ENCODE measurements around the gene PLD3.
A peak's percentile ranks its signal among the peaks of the same experiment; 100 is the strongest.

The PLD3 gene

DNA sequence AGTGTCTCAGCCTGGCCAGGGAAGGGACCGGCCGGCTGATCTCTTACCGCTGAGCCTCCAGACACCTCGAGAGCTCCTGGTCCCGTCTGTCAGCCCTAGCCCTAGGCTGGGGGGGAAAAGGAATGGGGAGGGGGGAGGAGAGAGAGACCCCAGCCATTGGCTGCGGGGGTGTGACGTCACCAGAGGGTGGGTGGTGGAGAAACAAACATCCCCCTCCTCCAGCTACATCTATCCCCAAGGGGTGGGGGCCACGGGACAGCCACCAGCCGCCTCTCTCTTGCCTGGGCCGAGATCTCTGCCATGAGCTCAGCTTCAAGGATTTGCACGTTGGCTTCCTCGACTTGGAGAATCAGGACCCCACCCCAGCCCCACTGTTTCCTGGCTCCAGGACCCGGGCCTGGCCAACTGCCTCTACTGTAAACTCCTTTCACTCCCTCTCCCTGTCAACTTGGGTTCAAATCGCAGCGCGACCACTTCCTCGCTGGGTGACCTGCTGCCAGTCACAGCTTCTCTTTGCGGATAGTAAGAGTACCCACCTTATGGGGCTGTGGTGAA, 64.9 kb downstream of the PLD3 start, which contains the start of gene PRX:
PRX (minus strand) TSS at position 88 of the 555 bp plus-strand sequence. CDS start 5,446 bp downstream, outside the sequence.
- no peak for DNase-seq (ENCODE audit: low read depth in 3 of 3)

GRCh38 chr19:40414542-40415535, 66.3 kb downstream of the PLD3 start:
- DNase-seq (ENCODE audit: low read depth in 3 of 3): no peak

DNA sequence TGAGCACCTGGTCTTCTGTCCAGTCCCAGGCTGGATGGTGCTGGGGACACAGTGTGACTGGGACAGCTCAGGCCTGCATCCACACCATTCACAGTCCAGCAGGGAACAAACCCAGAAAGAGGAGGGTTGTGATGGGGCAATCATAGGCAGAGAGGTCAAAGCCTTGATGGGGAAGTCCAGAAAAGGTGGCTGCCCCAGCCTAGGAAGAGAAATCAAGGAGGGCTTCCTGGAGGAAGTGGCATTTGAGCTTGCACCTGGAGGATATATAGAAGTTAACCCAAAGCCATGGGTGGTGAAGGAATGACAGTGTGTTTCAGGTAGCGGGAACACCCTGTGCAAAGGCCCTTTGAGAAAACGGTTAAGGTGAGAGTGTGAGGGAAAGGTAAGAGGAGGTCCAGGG, 67.3 kb downstream of the PLD3 start:
- no peak for DNase-seq (ENCODE audit: low read depth in 3 of 3)

GRCh38 chr19:40416918-40417642, 68.6 kb downstream of the PLD3 start:
- DNase-seq (ENCODE audit: low read depth in 3 of 3): no peak

- DNase-seq (ENCODE audit: low read depth in 3 of 3): no peak
Observed at GRCh38 chr19:40417643-40417981, 69.1 kb downstream of the PLD3 start.

- DNase-seq (ENCODE audit: low read depth in 3 of 3): no peak
Observed at GRCh38 chr19:40418040-40418439, 69.5 kb downstream of the PLD3 start.

DNA sequence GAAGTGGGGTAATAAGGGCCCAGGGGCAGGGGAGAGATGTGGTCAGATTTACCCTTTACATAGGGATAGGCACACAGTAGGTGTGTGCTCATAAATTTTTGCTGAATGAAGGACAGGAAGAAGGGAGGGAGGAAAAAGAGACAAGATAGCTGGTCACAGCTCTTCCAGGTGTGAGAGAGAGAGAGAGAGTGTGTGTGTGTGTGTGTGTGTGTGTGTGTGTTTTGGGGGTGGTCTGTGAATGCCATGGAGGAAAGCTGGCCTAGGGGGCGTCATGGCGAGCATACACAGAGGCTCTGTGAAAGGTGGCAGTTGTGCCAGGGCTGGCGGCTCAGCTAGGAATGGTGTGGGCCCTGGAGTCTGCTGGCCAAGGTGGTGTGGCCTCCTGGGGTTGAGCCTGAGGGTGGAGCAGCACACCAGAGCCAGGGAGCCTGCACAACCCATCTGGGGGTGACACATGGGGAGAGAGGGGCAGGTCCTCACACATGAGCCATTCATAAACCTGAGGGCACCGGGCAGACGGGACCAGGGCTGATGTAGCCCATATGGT, 70.6 kb downstream of the PLD3 start:
- no peak for DNase-seq (ENCODE audit: low read depth in 3 of 3)

GRCh38 chr19:40419780-40420179, 71.3 kb downstream of the PLD3 start:
- no peak for DNase-seq (ENCODE audit: low read depth in 3 of 3)

DNA sequence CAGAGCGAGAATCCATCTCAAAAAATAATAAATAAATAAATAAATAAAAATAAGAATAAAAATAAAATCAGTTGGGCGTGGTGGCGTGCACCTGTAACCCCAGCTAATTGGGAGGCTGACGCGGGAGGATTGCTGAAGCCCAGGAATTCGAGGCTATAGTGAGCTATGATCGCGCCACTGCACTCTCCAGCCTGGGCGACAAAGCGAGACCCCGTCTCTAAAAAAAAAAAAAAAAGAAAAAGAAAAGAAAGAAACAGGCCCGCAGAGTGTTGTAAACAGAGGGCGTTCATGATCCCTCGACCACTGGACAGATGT, 71.9 kb downstream of the PLD3 start:
- no peak for DNase-seq (ENCODE audit: low read depth in 3 of 3)

GRCh38 chr19:40420766-40421765, 72.6 kb downstream of the PLD3 start:
- peak; percentile 46 to 59 (median 53) for DNase-seq (ENCODE audit: low read depth in 3 of 3)

DNA sequence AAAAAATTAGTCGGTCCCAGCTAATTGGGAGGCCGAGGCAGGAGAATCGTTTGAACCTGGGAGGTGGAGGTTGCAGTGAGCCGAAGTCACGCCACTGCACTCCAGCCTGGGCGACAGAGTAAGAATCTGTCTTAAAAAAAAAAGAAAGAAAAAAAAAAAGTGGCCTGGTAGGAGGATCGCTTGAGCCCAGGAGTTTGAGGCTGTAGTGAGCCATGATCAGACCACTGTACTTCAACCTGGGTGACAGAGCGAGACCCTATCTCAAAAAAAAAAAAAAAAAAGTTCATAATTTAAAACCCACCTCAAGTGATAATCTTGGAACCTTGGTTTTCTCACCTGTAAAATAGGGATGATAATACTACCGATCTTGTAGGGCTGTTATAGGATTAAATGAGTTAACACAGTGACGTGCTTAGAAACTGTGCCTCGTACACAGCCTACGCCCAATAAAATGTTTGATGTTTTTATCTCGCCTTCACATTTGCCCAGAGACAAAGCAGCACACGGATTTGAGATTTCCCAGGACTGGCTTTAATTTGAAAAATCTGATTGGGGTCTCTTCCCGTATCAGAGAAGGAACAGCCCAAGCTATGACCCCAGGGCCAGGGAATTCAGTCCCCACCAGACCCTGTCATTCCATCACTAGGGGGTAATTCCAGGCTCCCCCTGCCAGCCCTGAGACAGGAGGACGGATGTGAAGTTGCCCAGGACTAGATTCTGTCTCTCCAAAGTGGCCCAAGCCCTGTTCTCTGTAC, 73.7 kb downstream of the PLD3 start:
- DNase-seq (ENCODE audit: low read depth in 3 of 3): no peak

DNA sequence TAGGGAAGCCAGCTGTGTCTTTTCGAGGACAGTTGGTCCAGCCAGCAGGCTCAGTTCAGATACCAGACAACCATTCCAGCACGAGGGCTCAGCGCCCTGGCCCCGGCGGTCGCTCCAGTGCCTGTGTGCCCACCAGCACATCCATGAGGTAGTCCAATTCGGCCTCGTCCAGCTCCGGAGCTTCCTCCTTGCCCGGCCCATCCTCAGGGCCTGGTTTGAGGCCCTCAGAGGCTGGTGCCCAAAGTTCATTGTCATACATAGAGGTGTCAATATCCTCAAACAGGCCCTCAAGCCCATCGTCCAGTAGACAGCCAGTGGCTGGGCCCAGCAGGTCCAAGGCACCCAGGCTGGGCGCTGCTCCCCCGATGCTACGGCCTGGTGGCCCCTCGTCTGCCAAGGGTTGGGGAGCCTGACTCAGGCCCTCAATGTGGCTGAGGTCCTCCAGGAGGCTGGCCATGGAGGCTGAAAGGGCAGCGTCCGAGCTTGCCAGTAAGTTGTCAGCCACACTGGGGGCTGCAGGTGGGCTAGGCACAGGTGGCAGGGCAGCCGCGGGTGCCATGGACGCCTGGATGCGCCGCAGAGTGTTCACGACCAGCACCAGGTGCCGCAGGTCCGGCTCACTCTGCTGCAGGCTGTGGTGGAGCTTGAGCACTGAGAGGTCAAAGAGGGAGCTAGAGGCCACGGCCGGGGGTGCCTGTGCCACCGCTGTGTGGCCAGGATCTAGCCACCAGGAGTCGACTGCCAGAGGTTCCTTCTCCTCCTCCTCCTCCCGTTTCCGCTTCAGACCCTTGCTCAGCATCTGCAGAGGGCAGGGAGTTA, 74.5 kb downstream of the PLD3 start:
- no peak for DNase-seq (ENCODE audit: low read depth in 3 of 3)

- DNase-seq (ENCODE audit: low read depth in 3 of 3): no peak
Observed at GRCh38 chr19:40423938-40424337, 75.4 kb downstream of the PLD3 start.

DNA sequence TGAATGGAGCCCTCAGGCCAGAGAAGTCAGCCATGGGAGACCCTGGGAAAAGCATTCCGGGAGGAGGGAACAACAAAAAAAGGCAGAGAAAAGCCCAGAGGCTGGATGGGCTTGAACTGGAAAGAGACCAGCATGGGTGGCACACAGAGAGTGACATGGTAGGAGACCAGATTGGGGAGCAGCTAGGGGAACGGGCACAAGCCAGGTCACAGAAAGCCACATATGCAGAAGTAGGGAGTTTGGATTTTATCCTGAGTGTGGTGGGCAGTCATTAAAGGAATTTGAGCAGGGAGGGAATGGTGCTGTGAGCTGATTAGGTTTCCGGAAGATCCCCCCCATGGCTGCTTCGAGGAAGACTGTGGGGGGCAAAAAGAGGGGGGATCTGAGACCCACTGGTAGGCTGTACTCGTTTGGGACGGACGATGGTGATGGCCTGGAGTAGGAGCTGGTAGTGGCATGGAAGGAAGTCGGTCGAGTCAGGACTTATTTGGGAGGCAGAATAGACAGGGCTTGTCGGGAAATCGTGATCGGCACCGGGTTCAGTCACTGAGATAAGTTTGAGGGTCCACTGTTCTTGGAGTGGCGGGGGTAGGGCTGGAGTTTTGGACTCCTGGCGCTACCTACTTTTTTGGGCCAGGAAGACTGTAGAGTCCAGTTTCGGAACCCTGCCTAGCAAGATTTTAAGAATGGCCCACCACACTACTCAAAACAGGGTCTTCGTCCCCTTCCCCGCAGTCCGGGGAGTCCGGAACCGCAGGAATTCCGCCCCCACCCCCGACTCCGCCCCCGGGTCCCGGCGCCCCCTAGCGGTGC, 76.3 kb downstream of the PLD3 start:
- no peak for DNase-seq (ENCODE audit: low read depth in 3 of 3)

- peak; percentile 99 to 100 (median 100) for DNase-seq (ENCODE audit: low read depth in 3 of 3)
Observed at GRCh38 chr19:40425450-40426287, 77.2 kb downstream of the PLD3 start, which contains the start of gene SERTAD1. SERTAD1 (minus strand) TSS chr19:40425992; CDS start chr19:40423546, 2,446 bp downstream.
